NCI-H82 (cell line): Measurements from ENCODE around the gene TEX29.

ENCODE experiments used
- DNase-seq: peaks from one replicate; lab custom pipeline; 2025; lab: John Stamatoyannopoulos, UW

The TEX29 gene

GRCh38 chr13:111322001-111322915 lies 1.8 kb downstream of the TEX29 start:
- no peak for DNase-seq

DNA sequence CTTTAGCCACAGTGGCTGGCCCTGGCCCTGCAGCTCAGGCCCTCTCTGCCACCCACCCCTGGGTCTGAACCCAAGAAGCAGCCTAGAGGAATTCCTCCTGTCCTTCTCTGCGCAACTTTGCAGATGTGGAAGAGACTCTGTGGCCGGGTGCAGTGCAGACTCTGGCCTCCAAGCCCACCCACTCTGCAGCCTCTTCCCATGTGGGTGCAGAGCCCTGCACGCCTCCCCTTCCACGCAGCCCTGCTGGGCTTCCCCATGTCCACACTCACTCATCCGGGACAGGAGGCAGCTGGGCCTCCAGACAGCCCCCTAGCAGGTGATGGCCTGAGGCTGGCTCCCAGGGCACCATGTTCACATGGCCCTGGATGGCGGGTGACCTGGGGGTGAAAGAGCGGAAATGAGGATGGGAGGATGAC lies 2.5 kb downstream of the TEX29 start:
- no peak for DNase-seq

DNA sequence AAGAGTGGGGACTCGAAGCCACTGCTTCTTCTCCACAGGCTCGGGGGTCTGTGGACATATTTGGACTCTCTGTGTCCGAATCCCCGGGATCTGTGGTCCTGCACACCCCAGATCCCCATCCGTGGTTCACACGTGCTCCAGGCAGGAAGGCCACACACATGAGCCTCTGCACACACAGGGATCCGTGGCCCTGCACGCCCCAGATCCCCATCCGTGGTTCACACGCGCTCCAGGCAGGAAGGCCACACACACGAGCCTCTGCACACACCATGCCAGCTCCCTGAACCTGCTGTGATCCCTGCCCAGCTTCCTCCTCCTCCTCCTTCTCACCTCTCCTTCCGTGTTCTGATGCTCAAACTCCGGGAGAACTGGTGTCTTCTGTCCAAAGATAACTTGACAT lies 3.1 kb downstream of the TEX29 start:
- no peak for DNase-seq

- DNase-seq: no peak
Measured at GRCh38 chr13:111323950-111324651, 3.7 kb downstream of the TEX29 start.

DNA sequence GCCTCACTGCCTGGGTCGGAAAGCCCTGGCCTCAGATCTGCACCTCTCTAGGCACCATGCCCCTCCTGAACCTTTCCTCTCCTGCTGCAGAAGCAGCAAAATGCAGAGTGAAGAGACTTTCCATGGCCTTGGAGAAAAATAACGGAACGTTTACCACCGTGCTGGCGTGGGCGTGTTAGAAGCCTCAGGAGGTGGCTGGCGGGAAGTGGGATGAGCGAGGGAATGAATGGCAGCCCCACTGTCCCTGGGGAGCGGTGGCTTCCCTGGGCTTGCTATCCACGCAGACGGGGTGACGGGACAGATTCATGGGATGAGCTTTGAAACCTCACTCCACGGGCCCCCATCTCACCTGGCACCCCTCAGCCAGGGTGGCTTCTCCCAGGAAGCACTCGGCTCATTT lies 4.3 kb downstream of the TEX29 start:
- DNase-seq: no peak

- DNase-seq: no peak
Measured at GRCh38 chr13:111325146-111325890, 4.9 kb downstream of the TEX29 start.

- no peak for DNase-seq
Measured at GRCh38 chr13:111325941-111326620, 5.6 kb downstream of the TEX29 start.

- DNase-seq: no peak
Measured at GRCh38 chr13:111326621-111326965, 6.2 kb downstream of the TEX29 start.

DNA sequence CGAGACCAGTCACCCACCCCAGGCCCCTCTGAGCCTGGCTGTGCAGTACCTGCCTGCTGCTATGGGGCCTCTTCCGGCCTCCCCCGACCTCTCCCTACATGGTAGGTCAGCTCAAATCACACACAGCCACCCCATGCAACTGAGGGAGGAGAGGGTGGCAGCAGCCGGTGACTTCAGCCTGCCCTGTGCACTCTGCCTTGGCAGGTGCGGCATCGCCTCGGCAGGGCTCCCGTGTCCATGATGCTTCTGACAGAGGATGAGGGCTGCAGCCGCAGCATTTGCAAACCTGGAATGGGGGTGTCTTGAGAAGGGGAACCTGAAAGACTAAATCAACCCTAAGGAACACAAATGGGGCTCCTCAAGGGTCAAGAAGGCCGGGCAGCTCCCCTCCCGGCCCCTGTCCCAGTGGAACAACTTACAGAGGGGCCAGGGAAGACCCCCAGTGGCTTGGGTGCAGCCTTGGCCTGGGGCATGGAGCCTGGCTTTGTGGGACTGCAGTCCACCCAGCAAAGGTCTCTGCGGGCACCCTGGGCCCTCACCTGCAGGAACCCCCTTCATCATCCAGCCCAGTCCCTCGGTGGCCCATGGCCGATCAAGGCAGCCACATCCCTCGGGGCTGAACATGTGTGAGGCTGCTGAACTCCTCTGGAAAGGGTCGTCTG lies 6.7 kb downstream of the TEX29 start:
- no peak for DNase-seq

- no peak for DNase-seq
Measured at GRCh38 chr13:111327730-111328573, 7.5 kb downstream of the TEX29 start.

GRCh38 chr13:111328574-111329410 lies 8.3 kb downstream of the TEX29 start:
- no peak for DNase-seq

DNA sequence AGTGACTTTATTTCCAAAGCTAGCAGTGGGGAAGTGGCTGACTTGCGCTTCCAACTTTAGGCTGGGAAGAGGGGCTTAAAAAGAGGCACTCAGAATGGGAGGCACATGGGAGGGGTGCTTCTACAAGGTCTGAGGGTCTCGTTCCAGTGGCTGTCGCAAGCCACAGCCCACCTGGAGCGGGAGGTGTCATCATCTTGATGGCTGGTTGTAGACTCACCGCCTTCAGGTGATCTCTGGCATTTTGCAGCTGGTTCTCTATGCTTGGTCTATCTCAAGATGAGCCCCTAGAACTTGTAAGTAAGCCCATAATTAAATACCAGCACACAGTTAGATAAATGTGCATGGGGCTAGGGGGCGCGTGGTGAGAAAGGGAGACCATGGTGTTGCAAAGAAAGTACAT lies 9.2 kb downstream of the TEX29 start:
- DNase-seq: no peak

DNA sequence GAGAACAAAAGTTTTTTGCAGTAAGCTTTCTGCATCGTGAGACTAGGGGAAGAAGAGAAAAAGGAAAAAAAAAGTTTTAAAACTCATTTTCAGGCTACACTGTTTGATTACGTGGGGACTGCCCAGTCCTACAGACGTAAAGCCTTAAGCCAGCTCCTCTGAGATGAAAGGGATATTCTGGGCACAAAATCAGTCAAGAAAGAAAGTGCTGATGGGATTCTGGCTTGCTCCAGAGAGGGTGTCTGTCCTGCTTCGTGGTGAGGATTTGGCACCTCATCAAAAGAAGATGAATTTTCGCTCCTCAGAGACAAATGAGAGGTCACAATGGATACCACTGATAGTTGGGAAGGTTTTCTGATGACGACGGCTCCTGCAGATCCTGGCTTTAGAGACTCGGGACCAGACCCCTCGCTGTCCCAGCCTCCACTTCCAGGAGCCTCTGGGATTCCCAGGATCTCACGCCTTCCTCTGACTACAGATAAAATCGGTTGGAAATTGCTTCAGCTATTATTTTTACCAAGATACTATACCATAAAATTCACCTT lies 9.7 kb downstream of the TEX29 start:
- DNase-seq: no peak

GRCh38 chr13:111335298-111335697 lies 14.9 kb downstream of the TEX29 start:
- no peak for DNase-seq

DNA sequence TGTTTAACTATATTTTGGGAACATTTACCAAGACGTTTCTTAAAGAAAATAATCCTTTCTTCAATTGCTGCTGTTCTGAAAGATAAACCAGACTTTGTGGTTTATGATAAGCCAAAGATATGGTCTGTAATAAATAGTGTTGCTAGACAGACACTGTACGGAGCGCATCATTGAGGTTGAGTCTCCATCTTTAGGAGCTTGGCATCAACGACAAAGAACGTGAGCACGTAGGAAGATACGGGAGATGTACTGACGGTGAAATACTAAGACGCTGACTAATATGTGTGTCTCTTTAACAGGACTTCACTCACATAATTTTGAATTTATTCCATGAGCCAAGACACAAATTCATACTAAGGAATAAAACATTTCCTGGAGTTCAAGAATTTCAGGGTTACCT lies 16.2 kb downstream of the TEX29 start:
- no peak for DNase-seq

DNA sequence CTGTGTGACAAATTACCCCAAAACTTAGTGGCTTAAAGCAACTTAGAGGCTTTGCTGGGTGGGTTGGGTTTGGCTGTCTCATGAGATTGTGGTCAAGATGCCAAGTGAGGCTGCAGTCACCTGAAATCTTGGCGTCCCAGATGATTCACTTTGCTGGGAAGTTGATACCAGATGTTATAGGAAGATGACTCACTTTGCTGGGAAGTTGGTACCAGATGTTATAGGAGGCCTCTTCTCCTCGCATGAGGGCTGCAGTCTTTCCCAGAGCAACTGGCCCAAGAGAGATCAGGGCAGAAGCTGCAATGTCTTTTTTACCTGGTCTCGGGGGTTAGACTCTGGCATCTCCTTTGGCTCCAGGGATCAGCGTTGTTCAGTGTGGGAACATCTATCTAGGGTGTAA lies 16.8 kb downstream of the TEX29 start:
- DNase-seq: no peak

DNA sequence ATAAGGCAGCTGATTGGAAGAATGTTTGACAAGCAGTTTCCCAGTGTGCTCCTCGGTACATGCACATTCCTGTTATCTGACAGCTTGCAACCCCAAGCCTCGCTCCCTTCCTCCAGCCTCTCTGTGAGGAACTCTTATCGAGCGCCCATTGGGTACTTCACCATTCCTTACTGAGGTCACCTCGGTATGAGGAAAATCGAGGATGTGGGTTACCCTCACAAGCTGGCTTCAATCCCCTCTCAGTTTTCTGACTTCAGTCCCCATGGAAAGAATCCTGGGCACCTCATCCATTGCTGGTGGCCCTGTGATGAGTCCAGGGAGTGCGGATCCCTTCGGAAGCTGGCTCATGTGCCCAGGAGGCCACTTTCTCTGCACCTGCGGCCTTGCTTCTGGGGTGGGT lies 17.3 kb downstream of the TEX29 start:
- no peak for DNase-seq

DNA sequence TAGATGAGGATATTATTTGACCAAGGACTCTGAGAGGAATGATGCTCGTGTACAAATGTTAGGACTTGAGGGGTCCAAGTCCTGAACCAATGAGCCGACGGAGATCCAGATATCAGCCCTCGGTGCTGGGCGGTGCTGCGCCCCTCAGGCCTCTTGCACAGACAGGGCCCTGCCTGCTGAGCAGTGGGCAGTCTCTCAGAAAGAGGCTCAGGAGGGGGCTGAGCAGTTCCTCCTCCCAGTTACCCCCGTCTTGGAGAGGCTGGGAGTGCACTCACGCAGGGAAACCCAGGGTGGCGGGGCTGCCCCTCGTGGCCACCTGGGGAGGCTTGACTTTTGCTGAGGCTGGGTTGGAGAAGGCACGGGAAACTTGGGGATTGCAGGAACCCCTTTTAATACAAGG lies 18.4 kb downstream of the TEX29 start:
- no peak for DNase-seq

DNA sequence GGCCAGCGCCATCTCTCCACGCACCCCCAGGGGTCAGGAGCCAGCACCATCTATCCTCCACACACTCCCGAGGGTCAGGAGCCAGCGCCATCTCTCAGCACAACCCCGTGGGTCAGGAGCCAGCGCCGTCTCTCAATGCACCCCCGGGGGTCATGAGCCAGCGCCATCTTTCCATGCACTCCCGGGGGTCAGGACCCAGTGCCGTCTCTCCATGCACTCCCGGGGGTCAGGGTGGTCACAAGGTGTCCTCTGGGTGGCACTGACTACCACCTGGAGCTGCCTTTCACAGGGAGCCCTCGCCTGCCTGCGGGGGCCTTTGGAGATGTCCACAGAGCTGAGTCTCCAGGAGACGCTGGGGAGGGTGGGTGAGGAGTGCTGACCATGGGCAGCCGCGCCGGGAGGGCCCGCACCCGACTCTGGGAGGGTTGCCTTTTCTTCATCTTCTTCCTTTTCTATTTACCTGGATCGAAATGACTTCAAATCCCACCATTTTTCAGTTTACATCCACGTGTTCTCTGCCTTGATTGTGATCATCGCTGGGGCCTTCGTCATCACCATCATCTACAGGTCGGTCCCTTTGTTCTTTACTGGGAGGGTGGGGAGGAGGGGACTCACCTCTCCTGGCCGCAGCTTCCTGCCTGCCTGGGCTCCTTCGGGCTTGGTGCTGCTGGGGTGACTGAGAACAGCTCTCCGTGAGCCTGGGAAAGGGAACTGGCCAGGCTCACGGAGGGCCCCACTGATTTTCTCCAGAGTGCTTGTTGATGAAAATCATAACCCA lies 19.1 kb downstream of the TEX29 start:
- DNase-seq: no peak
